Measurements from ENCODE around the gene ARAP1. TPM values are rescaled to one million over a fixed set of nuclear protein-coding genes. Genes with fewer than 3 reads are reported as not detected.

The ARAP1 gene
- total and polyA plus RNA-seq, 2 of the 8 experiments (the other 6 are each of a cell fraction or from before 2014, with no cell fraction given): 25.7 to 61.6 TPM

DNA sequence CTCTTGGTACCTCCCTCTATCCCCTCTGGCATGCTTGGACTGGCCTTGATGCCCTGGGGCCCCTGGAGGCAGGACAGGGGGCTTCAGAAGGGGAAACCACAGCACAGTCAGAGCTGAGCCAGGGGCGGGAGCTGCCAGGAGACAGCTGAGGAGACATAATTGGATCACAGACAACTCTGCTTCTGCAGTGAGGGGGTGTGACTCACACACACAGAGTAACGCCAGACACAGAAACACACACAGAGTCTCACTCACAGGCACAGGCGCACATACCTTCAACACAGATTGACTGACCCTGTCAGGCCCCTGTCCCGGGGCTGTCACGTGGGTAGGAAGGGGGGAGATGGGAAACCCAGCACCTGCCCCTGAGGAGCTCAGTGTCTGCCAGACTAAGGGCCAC is 21.1 kb upstream of the ARAP1 start:
- H4K8ac ChIP-seq (ENCODE audit: extremely low read depth, insufficient read depth, low read length): no peak overlapping the region
- H2AFZ ChIP-seq (ENCODE audit: low read length): no peak overlapping the region
- FAIRE-seq (no peak), DNase-seq (ENCODE audit: low read depth in 1 of 2, low spot score in 2 of 2) (no peak)
- H3K4ac ChIP-seq (replicated peaks; ENCODE audit: insufficient read length, low read depth, low read length): no peak overlapping the region
- no peaks in the 10 kb centered on the region for H3K79me2 ChIP-seq (ENCODE audit: control insufficient read depth in 1 of 2, insufficient read depth in 2 of 2, low read length in 2 of 2)
- H2BK15ac ChIP-seq (ENCODE audit: low read length): no peak overlapping the region
- peaks cover 0 to 7% (median 6%) of the 10 kb centered on the region in 4 experiments; a peak in 4 of 7 replicates for H3K4me1 ChIP-seq (replicated peaks in 1 of 4; ENCODE audit: control insufficient read depth in 3 of 4, insufficient read depth in 4 of 4, low read length in 3 of 4)
- no peak overlapping the region for H3K4me2 ChIP-seq (ENCODE audit: insufficient read depth in 1 of 2, low read depth in 2 of 2, low read length in 2 of 2)
- H4K91ac ChIP-seq (replicated peaks; ENCODE audit: insufficient read length, low read length): no peak overlapping the region
- H3K36me3 ChIP-seq (ENCODE audit: control insufficient read depth in 2 of 4, insufficient read depth in 4 of 4, low read length in 3 of 4): no peaks in the 10 kb centered on the region
- no peak overlapping the region for H2AK5ac ChIP-seq (ENCODE audit: low read depth, low read length)
- H3K9me3 ChIP-seq (ENCODE audit: insufficient read depth in 2 of 2, low read depth in 1 of 2, low read length in 1 of 2): no peaks in the 10 kb centered on the region
- H3K9ac ChIP-seq (replicated peaks in 1 of 4; ENCODE audit: extremely low read depth in 1 of 4, low read depth in 3 of 4, low read length in 3 of 4): no peak overlapping the region
- H3K14ac ChIP-seq (ENCODE audit: insufficient read length): no peak overlapping the region
- no peak overlapping the region for H3K23ac ChIP-seq (ENCODE audit: insufficient read length)
- H3K4me3 ChIP-seq (ENCODE audit: extremely low read depth in 1 of 4, insufficient read depth in 2 of 4, low read depth in 3 of 4, low read length in 4 of 4): no peak overlapping the region
- H3K18ac ChIP-seq (ENCODE audit: extremely low read depth, low read length): no peak overlapping the region
- H4K20me1 ChIP-seq (replicated peaks in 1 of 2; ENCODE audit: control insufficient read depth in 1 of 2, insufficient read depth in 2 of 2, low read length in 2 of 2): no peaks in the 10 kb centered on the region
- no peaks in the 10 kb centered on the region for H3K27me3 ChIP-seq (replicated peaks in 1 of 4; ENCODE audit: control insufficient read depth in 3 of 4, extremely low read depth in 1 of 4, insufficient read depth in 3 of 4, low read length in 3 of 4)
- H3K27ac ChIP-seq (ENCODE audit: low read depth, low read length): no peak overlapping the region
- H3K23me2 ChIP-seq (ENCODE audit: low read depth, low read length): no peaks in the 10 kb centered on the region
- no peak overlapping the region for H2BK5ac ChIP-seq (ENCODE audit: low read depth, low read length)
- ChIA-PET POLR2A (ENCODE audit: partially characterized antibody) (interaction anchor here (0.8 kb wide), 1 partner anchor 32 kb away, joined by 3 read pairs; no protein-coding TSS in a partner anchor), CTCF (ENCODE audit: partially characterized antibody) (interaction anchor here (1.3 to 4.4 kb wide), 5 partner anchors 8 to 404 kb away, joined by 3 to 16 read pairs (median 4); no protein-coding TSS in a partner anchor)
- 90% methylated on average over 4 of the region's 5 CpGs; no CpG with 5 or more reads in 1 of the 2 experiments for WGBS, 2 experiments (ENCODE audit: extremely low coverage in 1 of 2, insufficient coverage in 1 of 2, insufficient read length in 1 of 2, insufficient replicate concordance in 2 of 2, low coverage in 1 of 2, low lambda C conversion rate in 2 of 2, missing lambda C conversion rate in 1 of 2)
- H2BK12ac ChIP-seq (ENCODE audit: low read depth, low read length): no peak overlapping the region
- H3K56ac ChIP-seq (replicated peaks; ENCODE audit: insufficient read length, low read depth, low read length): no peak overlapping the region
- H2BK20ac ChIP-seq (ENCODE audit: low read length): no peak overlapping the region
- H2BK120ac ChIP-seq (replicated peaks; ENCODE audit: low read depth, low read length): no peak overlapping the region
- H4K5ac ChIP-seq (ENCODE audit: insufficient read length, low read depth, low read length): no peak overlapping the region
- no peaks in the 10 kb centered on the region; the same call in 1 of the 2 replicates for H3K79me1 ChIP-seq (ENCODE audit: low read depth, low read length)
- no peak for TF ChIP-seq CEBPB (IDR thresholded peaks at IDR 0.05; ENCODE audit: low read depth, low read length)
- no peak for TF ChIP-seq TAF1 (IDR thresholded peaks at IDR 0.05; ENCODE audit: low read depth, low read length)
- TF ChIP-seq JUND (IDR thresholded peaks at IDR 0.05; ENCODE audit: low read length): no peak
- TF ChIP-seq, protein P1, sequence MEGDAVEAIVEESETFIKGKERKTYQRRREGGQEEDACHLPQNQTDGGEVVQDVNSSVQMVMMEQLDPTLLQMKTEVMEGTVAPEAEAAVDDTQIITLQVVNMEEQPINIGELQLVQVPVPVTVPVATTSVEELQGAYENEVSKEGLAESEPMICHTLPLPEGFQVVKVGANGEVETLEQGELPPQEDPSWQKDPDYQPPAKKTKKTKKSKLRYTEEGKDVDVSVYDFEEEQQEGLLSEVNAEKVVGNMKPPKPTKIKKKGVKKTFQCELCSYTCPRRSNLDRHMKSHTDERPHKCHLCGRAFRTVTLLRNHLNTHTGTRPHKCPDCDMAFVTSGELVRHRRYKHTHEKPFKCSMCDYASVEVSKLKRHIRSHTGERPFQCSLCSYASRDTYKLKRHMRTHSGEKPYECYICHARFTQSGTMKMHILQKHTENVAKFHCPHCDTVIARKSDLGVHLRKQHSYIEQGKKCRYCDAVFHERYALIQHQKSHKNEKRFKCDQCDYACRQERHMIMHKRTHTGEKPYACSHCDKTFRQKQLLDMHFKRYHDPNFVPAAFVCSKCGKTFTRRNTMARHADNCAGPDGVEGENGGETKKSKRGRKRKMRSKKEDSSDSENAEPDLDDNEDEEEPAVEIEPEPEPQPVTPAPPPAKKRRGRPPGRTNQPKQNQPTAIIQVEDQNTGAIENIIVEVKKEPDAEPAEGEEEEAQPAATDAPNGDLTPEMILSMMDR (IDR thresholded peaks at IDR 0.05; ENCODE audit: control extremely low read depth in 1 of 3, insufficient read depth in 1 of 3, low read depth in 1 of 3, low read length in 3 of 3): no peak
- no peak for TF ChIP-seq SP1 (IDR thresholded peaks at IDR 0.05; ENCODE audit: low read depth, low read length)
- no peak for TF ChIP-seq HDAC2 (IDR thresholded peaks at IDR 0.05; ENCODE audit: borderline replicate concordance in 1 of 2, low read depth in 2 of 2, low read length in 2 of 2)
- TF ChIP-seq KDM1A (IDR thresholded peaks at IDR 0.05; ENCODE audit: borderline replicate concordance, low read length): no peak
- no peak for TF ChIP-seq BACH1 (IDR thresholded peaks at IDR 0.05; ENCODE audit: low read length)

All from H1 (cell line).